HG03565 (cell line): ENCODE measurements around the gene TRIL.

Experiments
- ATAC-seq: cut with Tn5 transposase; IDR thresholded peaks from one replicate; pipeline ENCODE4 v1.9.1; 2021; ENCODE audit warnings: mild to moderate bottlenecking, moderate library complexity; ENCODE audit not compliant: unreplicated experiment

Gene TRIL

DNA sequence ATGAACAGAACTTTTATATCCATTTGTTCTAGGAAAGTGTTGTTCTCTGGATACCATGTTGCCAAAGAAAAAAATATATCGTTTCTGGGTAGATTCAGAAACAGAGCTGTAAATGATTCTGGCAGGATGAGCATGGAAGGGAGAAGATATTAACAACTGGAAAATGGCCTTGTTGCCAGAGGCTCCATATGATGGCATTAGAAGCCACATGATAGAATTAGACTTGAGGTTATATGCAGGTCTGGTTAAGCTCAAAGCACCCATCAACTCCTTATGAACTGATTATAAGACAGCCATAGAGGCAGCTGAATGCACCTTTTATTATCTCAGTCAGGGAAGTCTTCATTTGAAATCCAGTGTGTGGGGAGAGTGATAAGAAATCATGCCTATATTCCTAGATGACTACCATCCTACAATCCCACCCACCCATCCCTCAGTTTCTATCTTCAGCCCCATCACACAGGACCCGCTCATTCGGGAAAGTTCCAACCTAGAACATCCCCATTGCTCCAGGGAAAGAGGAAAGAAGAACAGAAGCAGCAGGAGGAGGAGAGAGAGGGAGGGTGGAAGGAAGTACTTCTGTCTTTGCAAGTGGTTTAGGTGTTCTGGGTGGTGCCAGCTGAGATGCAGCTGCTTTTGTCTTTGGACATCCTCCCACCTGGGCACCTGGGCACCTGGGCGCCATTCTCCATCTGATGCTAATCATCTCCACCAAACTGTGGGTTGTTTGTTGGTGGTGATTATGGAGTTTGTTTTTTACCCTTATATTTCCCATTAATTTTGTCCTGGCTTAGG lies 25.5 kb upstream of the TRIL start:
- no peak for ATAC-seq

DNA sequence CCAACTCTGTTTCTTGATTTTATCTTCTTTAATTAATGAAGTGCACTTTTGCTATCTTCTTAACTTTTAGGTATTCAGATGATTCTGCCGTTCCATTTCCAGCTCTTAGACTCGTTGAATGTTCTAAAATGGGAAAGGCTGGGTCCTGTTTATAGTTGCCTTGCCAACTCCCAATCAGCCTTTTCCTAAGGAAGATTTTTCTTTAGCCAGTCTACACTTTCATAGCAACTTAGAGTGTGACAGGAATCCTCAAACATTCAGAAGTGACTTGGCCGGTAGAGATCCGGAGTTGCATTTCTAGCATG lies 23.0 kb upstream of the TRIL start:
- no peak for ATAC-seq

DNA sequence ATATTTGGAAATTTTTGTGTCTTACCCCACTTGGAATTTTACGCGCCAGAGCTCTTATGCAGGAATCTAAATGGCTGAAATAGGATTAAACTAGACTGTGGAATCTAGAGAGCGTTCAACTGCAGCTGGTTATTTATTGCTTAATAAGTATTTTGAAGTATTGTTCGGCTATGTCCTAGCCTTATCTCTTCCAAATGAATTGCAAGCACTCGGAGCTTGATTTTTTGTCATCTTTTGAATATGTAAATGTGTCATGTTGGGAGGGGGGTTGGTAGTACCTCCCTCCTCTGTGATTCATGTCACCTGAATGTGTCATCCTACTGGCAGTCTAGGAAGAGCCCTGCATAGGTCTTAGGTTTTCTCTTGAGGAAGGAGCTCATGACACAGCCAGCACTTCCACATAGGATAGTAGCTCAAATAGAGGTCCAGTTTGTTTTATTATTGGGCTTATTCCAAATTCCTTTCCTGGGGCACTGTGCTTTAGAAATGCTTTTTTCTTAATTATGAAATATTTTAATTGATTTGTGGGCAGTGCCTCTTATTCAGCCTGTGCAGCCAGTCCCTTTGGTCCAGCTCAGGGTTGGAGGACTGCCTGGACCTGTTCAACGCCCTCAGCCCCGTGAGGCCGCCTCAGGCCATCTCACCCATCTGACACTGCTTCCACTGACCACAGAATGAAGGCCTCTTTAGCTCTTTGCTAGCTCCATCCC lies 22.5 kb upstream of the TRIL start:
- no peak for ATAC-seq

DNA sequence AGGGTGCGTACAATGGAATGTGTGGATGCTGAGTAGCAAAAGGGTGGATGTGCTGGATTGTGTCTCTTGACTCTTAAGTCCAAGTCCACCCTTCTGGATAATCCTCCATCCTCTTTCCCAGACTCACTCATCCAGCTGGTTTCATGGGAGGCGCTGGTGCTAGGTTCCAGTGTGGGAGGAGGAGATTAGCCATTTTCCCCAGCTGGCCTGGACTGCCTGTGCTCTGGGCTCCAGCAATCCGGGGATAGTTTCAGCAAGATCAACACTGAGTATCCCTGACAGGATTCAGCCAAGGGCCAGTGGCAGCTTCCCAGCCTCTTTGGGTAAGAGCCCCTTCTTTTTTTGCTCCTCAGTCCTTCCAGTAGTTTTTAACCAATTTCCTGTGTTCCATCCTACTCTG lies 21.6 kb upstream of the TRIL start:
- ATAC-seq = no peak

DNA sequence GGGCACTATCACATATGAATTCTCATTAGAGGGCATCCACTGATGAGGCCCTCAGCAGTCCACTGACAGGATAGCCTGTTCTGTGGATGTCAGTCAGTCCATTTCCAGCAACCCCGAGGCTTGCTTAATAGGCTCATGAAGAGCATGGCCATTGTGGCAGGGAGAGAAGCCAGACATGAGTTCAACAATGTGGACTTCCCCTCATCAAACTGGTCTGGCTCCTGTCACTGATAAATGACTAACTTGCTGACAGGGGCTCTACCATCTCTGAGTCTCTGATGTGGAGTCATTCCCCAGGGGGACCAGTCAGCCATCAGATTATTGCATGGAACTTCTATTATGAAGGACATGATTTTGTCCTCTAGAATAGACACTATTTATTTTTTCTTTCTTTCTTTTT lies 19.8 kb upstream of the TRIL start:
- no peak for ATAC-seq

DNA sequence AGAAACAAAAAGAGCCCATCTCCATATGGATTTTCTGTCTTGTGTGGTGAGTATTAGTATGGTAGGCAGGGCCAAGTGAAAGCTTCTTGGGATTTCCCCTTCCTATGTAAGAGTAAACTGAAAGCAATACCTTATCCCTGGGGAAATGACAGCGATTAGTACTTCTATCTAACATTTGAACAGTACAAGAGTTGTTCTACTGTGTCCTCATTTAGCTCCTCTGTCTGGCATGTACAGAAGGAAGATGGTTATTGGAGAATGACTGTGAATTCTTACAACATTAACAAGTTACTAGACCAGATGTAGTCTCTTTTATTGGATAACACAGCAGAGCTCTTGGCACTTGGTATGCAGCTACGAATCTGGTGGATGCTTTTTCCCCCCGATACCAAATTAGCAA lies 17.9 kb upstream of the TRIL start:
- no peak for ATAC-seq

DNA sequence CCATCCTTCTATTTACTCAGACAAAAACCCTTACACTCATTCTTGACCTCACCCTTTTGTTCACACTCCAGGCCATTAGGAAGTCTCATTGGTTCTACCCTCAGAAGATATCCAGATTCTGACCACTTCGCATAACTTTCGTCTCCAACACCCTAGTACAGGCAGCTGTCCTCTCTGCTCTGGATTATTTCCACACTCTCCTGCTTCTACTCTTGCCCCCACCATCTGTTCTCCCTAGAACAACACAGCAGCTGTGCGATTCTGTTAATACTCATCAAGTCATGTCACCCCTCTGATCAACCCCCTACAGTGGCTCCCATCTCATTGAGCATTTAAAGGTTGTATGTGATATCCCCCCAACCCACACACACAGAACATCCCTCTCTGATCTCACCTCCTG lies 15.5 kb upstream of the TRIL start:
- ATAC-seq = no peak

DNA sequence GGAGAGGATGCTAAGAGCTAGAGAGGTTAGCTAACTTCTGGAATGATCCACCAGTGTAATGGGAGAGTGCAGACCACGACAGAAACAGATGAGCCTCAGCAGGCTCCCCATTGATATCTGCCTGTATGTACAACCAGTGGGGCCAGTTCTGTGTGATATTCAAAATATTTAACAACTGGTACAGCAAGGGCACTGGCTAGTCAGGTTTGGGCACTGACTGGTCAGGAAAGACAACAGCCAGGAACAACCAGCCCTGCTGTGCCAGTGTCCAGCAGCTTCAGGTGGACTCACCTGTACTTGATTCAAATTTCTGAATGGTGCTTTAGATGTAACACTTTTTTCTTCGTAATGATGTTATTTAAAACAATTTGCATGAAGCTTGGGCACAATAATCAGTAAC lies 5.9 kb upstream of the TRIL start:
- ATAC-seq = no peak

DNA sequence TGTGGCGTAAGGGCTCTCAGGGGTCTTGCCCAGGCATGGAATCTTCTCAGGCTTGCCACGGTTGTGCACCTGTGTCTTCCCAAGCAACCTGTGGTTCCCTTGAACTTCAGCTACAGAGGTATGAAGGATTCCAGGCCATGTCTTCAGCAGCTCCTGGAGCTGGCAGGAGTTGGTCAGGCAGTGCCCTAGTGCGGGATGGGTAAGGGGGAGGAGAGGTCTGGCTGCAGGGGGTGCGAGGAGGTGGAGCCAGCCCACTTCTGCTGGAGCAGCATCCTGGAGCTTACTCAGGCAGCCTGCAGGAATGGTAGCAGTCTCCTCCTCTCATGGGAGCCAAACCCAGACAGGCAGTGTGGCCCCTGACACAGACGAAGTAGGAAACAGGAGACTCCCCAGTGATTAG lies 3.8 kb upstream of the TRIL start:
- ATAC-seq = no peak

DNA sequence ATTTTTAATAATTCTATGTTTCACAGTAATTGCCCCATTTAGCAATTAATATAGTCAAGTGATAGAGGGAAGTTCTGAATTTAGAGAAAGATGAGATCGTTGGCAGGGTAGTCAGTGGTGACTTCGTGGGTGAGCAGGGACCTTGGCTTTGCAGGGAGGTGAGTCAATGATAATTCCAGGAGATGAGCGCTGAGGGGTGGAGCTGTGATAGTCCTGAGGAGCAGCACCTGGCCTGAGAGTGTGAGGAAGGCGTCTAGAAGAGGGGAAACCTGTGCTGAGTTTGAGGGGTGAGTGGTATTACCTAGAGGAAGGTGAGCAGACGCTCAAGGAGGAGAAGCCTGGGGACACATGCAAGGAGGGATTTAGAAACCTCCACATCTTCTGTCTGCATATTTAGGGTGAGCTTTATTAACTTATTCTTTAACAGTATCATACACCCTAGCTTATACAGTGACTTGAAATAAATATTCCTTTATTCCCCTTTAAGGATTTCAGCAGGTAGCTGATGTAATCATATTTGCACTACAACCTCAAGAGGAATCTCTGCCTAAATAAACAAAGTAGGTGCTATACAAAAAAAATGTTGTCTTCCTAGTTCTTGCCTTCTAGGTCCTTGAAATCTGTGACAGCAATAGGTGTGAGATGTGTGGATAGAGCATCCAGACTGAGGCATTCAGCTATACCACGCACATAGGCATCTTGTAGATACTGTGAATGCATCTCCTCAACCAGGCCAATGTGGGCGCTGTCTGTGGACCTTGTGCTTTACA lies 2.1 kb upstream of the TRIL start:
- ATAC-seq = no peak

DNA sequence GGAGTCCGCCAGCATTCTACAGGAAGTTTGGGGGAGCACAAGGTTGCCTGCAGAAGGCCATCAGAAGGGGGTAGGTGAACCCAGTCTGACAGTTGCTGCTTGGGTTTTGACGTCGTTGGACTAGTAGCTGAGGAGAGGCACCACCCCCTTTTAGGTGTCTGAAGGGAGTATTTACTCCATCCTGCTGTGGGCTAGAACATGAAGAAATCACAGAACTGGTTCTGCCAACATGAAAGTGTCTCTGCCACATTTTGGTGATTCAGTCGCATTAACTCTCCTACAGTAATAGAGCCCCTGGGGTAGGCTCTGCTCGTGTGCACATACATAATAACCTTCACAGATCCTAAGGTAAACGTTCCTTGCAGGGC lies 834 bp upstream of the TRIL start:
- no peak for ATAC-seq

DNA sequence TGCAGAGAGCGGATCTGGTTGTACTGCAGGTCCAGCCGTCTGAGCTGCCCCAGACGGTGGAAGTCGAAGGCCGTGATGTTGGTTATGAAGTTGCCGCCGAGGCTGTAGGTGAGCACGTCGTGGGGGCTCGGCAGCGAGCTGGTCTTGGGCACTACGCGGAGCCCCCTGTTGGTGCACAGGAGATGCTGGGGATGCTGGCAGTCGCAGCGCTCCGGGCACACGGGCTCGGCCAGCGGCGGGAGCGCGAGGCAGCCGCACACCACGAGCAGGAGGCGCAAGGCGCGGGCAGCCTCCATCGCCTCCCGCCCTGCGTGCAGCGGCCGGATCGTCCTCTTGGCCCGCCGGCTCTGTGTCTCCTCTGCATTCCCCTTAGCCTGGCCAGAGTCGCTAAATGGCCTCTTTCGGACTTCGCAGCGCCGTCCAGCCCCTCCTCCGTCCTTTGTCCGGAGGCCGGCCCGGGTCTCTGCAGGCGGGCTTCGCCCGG lies 337 bp downstream of the TRIL start:
- no peak for ATAC-seq

DNA sequence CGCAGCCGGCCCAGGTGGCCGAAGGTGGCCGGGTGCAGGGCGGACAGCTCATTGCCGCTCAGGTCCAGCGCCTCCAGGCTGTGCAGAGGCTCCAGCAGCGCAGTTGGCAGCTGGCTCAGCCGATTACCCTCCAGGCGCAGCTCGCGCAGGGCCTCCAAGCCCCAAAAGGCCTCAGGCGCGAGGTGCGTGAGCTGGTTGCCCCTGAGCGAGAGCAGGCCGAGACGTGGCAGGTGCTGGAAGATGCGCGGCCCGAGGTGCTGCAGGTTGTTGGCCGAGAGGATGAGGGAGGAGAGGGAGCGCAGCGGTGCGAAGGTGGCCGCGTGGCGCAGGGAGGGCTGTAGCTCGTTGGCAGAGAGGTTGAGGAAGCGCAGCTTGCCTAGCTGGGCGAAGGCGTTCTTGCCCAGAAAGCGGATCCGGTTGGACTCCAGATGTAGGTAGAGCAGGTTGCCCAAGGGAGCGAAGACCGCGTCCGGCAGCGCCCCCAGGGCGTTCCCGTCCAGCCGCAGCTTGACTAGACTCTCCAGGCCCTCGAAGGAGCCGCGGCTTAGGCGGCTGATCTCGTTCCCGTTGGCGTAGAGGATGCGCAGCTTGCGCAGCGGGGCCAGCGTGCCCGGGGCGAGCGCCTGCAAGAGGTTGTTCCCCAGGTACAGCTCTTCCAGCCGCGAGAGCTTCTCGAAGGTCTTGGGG lies 923 bp downstream of the TRIL start:
- ATAC-seq = no peak

DNA sequence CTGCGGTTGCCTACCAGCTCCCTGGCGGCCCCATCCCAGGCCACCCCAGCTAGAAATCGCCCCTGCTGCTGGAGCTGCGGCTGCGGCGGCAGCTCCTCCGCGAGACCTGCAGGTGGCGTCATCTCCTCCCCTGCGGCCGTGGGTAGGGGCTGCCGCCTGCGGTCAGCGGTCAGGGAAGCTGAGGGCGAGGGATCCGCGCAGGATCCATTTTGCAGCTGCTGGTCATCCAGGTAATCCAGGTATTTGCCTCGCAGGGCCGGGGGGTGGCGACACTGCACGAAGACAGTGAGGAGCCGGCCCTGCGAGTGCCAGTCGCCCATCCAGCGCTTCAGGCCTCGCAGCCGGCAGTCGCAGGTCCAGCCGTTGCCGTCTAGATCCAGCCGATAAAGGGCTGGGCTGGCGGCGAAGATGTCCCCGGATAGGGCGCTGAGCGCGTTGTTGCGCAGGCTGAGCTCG lies 1.5 kb downstream of the TRIL start:
- ATAC-seq = no peak

DNA sequence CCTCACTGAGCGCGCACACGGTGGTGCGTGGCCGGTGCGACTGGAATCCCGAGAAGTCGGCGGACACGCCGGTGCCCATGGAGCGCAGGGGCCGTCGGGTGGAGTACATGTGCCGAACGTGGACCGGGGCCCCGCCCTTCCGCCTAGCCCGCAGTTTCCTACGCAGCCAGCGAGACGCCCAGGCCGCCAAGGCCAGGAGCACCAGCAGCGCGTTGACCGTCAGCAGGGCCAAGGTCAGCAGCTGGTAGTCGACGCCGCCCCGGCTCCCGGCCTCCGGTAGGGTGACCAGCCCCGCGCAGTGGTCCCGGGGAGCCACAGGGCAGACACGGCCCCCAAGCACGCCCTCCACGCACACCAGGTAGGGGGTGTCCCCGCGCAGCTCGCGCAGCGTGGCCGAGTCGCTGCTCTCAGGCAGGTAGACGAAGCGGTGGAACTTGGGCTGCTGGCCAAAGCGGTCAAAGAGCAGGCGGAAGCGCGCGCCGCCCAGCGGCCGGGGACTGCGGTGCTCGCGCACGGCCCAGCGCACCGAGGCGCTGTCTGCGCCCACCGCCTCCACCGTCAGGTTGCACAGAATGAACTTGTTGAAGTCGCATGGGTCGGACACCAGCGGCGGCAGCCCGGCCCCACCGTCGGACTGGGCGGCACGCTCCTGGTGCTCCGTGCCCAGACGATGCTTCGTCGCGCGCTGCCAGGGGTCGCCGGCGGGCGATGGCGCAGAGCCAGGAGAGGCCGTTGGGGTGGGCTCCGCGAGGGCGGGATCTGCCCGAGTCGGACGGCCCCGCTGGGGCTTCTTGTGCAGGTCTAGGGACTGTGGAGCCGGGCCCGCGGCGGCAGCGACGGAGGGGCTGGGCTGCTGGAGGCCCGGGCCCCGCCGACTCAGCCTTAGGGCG lies 2.2 kb downstream of the TRIL start:
- ATAC-seq = no peak

DNA sequence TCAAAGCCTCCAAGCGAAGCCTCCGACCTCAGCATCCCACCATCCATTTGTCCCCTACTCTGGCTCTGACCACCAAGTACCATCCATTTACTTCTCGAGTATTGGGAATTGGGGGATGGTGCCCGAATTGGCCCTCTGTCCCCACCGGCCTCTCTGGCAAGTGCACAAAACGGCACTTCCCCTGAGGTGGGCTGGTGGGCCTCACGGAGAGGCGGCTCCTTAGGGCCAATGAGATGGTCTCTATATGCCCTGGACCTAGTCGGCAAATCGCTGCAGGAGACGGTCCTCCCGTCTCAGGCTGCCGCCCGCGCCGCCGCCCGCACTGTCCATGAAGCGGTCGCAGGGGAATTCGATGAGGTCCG lies 2.8 kb downstream of the TRIL start:
- ATAC-seq = no peak

DNA sequence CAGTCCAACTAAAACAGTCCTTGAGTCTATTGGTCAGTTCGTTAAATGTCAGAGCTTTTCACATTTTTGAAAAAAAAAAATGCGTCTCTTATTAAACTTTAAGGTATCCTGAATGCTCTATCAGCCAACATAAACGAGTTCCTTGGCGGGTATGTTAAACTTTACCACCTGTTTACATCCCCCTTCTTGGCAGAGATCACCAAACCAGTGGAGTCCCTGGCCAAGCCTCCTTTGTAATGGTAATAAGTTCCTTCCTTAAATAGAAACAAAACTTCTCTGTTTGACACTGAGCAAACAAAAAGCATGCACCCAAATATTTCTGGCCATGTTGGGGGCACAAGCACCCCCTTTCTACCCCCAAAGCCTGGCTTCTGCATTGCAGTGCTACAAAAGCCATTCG lies 3.2 kb downstream of the TRIL start:
- ATAC-seq = no peak

DNA sequence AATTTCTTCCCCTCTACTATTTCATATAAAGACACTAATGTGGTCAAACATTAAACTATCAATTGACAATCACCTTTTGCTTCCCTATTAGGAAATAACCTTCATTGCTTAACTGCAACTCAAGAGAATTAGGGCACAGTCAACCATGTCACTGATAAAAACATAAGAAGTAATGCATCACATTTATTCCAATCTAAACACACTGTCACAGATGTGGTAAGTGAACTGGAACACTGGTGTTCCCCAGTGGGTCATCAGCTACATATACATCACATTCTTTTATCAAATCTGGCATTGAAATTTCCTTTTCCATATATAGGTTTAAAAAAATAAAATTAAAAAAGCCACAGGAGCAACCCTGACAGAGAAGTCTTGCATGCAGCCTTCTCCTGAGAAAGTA lies 3.7 kb downstream of the TRIL start:
- no peak for ATAC-seq

DNA sequence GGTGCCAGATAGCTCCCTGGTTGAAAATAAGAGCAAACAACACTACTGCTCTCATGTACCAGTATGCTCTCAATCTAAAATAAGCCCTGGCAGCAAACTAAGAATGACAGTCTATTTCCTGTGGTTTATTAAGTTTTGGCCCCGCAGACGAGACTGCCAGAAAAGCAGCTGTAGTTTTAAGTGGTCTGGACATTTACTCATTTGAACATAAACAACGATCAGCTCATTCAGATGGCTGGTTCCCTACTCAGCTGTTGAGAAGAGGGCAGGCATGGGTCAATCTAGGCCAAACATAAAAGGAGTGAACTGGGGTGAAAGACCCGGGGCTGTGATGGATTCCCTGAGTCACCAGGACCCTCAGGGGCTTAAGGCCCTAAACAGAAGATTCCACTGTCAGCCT lies 4.5 kb downstream of the TRIL start:
- no peak for ATAC-seq

DNA sequence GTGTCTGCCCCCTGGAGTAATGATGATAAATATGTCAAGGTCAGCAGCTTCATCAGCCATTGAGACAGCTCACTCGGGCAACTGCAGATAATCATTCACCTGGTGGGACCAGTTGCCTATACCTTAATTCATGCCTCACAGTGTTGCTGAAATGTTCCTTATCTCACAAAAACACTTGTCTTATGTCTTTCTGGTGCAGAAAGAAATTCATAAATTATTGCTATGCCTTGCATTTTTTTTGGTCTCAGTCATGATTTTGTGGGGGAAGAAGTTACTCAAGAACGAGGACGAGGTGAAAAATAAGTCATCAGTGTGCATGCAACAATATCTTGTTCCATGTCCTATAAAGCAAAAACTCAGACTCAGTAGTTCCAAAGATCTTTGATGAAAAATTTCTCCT lies 16.0 kb downstream of the TRIL start:
- no peak for ATAC-seq
